Nephron progenitor cell (in vitro differentiated cells): Measurements from ENCODE around the gene FUT8.
A peak's percentile ranks its signal among the peaks of the same experiment; 100 is the strongest.

ENCODE experiments used
- DNase-seq: peaks from one replicate; pipeline ENCODE4 v3.0.0; 2021
- H3K27ac Mint-ChIP-seq: 2 replicates; pipeline ENCODE4 v1.8.0; 2021; ENCODE audit warnings: mild to moderate bottlenecking, moderate library complexity, mixed read lengths
- H3K27me3 Mint-ChIP-seq: 2 replicates; pipeline ENCODE4 v1.8.0; 2021; ENCODE audit warnings: mild to moderate bottlenecking, low read depth, mixed read lengths; ENCODE audit not compliant: poor library complexity
- H3K36me3 Mint-ChIP-seq: 2 replicates; pipeline ENCODE4 v1.8.0; 2021; ENCODE audit warnings: low read depth, mixed read lengths
- H3K4me1 Mint-ChIP-seq: 2 replicates; pipeline ENCODE4 v1.8.0; 2021; ENCODE audit warnings: mixed read lengths
- H3K4me3 Mint-ChIP-seq: 2 replicates; pipeline ENCODE4 v1.8.0; 2021; ENCODE audit warnings: mild to moderate bottlenecking, moderate library complexity, mixed read lengths
- H3K9me3 Mint-ChIP-seq: 2 replicates; pipeline ENCODE4 v1.8.0; 2021; ENCODE audit warnings: mild to moderate bottlenecking, moderate library complexity, mixed read lengths
- TF ChIP-seq, protein P1 (sequence below): fragments of 200-600 bp; sonication (generic); IDR thresholded peaks from 2 replicates; pipeline ENCODE4 v1.5.0; 2021; ENCODE audit warnings: antibody characterized with exemption

FUT8 gene

DNA sequence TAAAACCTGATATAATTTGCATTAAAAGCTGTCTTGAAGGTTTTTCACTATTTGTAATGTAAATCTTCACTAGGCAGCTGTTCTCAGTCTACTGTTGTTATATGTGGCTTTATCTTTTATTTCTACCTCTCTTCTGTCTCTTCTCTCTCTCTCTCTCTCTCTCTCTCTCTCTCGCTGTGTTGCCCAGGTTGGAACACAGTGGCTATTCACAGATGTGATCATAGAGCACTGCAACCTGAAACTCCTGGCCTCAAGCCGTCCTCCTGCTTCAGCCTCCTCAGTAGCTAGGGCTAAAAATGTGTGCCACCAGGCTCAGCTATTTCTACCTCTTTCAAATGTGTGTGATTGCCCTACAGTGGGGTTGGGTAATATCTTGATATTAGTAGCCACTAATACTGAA lies 21.1 kb downstream of the FUT8 start:
- H3K4me3 Mint-ChIP-seq: no peak overlapping the region
- peak overlapping the region; percentile 9 for H3K27ac Mint-ChIP-seq
- H3K9me3 Mint-ChIP-seq: peaks cover 13% of the 10 kb centered on the region
- peaks cover 17% of the 10 kb centered on the region for H3K4me1 Mint-ChIP-seq
- TF ChIP-seq, protein P1, sequence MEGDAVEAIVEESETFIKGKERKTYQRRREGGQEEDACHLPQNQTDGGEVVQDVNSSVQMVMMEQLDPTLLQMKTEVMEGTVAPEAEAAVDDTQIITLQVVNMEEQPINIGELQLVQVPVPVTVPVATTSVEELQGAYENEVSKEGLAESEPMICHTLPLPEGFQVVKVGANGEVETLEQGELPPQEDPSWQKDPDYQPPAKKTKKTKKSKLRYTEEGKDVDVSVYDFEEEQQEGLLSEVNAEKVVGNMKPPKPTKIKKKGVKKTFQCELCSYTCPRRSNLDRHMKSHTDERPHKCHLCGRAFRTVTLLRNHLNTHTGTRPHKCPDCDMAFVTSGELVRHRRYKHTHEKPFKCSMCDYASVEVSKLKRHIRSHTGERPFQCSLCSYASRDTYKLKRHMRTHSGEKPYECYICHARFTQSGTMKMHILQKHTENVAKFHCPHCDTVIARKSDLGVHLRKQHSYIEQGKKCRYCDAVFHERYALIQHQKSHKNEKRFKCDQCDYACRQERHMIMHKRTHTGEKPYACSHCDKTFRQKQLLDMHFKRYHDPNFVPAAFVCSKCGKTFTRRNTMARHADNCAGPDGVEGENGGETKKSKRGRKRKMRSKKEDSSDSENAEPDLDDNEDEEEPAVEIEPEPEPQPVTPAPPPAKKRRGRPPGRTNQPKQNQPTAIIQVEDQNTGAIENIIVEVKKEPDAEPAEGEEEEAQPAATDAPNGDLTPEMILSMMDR: no peak
- H3K27me3 Mint-ChIP-seq: no peaks in the 10 kb centered on the region
- DNase-seq: no peak
- H3K36me3 Mint-ChIP-seq: peaks cover 9% of the 10 kb centered on the region

DNA sequence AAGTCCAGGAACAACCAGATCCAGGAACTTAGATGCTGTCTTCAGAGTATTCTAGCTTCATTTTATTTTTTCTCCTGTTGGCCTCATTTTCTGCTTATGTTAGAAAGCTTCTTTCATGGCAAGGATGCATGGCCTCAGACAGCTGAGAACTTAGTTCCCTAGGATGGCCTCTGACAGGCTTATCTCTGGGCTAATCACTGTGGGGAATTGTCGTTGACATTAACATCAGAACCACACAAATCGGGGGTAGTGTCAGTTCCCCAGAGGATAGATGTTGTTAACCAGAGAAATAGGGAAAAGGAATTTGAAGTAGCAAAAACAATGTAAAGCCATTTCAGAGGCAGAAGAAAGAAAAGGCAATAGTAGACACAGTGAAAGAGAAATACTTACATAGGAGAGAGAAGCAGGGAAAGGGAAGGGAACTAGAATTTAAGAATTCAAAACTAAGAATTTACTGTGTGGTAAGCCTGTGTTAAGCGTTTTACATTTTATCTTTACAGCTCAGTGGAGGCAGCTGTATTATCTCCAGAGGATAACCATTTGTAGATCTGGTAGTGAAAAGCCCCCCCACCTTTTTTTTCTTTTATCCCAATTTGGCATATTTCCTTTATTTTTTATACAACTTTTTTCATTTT lies 21.8 kb downstream of the FUT8 start:
- peaks cover 17% of the 10 kb centered on the region for H3K4me1 Mint-ChIP-seq
- TF ChIP-seq, protein P1: no peak
- H3K27me3 Mint-ChIP-seq: no peaks in the 10 kb centered on the region
- H3K36me3 Mint-ChIP-seq: peaks cover 9% of the 10 kb centered on the region
- DNase-seq: no peak
- peaks cover 13% of the 10 kb centered on the region for H3K9me3 Mint-ChIP-seq
- H3K27ac Mint-ChIP-seq: peak overlapping the region; percentile 29
- no peak overlapping the region for H3K4me3 Mint-ChIP-seq

DNA sequence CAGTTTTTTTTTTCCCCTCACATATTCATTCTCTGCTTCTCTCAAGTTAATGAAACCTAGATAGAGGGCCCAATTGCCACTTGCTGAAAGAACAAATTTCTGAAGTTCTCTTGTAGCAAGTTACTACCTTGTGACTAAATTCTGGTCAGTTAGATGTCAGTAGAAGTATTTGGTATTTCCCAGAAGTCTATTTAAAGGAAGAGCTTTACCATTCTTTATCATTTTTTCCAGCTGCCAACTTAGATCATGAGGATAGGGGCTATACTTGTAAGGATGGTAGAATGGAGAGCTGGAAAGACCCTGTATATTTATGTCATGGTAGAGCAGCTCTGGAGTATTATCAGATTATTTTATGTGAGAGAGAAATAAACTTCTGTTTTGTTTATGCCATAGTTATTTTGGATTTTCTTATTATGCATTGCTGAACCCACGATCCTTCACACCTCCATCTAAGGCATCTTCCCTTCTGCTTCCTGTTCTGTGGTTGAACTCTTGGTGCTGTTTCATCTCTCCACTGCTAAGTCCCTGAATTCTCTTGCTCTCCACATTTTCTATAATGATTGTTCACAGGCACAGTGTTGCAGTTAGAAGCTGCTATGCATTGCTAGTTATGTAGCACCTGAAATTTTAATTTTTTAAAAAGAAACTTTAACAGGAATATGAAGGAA lies 25.9 kb downstream of the FUT8 start:
- Mint-ChIP-seq H3K36me3 (peaks cover 9% of the 10 kb centered on the region), H3K27ac (peak overlapping the region; percentile 67)
- DNase-seq: no peak

DNA sequence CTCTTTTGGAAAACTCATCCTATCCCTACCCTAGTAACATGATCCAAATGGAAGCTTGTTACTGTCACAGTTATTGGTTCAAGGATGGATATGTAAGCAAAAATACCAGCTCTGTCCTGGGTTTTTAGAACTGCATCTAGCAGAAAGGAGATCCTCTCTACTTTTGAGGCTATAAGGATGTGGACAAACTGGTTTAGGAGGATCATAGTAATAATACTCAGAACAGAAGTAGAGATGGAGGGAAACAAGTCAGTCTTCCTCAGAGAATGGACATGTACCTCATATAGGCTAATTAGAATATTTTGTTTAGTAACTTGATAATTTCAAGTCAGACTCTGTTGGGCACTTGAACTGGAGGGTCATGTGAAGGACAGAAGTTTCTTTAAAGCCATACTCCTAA lies 26.6 kb downstream of the FUT8 start:
- DNase-seq: no peak
- Mint-ChIP-seq H3K4me1 (peaks cover 9% of the 10 kb centered on the region), H3K27ac (no peak overlapping the region), H3K4me3 (no peak overlapping the region), H3K9me3 (peaks cover 13% of the 10 kb centered on the region), H3K27me3 (no peaks in the 10 kb centered on the region), H3K36me3 (peaks cover 11% of the 10 kb centered on the region)
- TF ChIP-seq, protein P1: no peak

More for the DNA sequence above, 25.9 kb downstream of the FUT8 start:
- Mint-ChIP-seq H3K9me3 (peaks cover 13% of the 10 kb centered on the region), H3K4me1 (peaks cover 17% of the 10 kb centered on the region), H3K4me3 (no peak overlapping the region), H3K27me3 (no peaks in the 10 kb centered on the region)
- TF ChIP-seq, protein P1: no peak

DNA sequence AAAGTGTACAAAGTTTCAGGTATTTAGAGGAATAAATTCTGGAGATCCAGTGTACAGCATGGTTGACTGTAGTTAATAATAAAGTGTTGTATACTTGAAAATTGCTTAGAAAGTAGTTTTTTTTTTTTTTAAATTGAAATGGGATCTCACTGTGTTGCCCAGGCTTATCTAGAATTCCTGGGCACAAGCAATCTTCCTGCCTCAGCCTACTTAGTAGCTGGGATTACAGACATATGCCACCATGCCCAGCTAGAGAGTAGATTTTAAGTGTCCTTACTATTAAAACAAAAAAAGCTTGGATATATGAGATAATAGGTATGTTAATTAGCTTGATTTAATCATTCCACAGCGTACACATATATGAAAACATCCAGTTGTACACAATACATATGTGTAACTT lies 27.7 kb downstream of the FUT8 start:
- TF ChIP-seq, protein P1: no peak
- no peak overlapping the region for H3K4me3 Mint-ChIP-seq
- no peaks in the 10 kb centered on the region for H3K27me3 Mint-ChIP-seq
- no peak overlapping the region for H3K27ac Mint-ChIP-seq
- H3K4me1 Mint-ChIP-seq: no peaks in the 10 kb centered on the region
- peaks cover 17% of the 10 kb centered on the region for H3K36me3 Mint-ChIP-seq
- peaks cover 15% of the 10 kb centered on the region for H3K9me3 Mint-ChIP-seq
- DNase-seq: no peak

DNA sequence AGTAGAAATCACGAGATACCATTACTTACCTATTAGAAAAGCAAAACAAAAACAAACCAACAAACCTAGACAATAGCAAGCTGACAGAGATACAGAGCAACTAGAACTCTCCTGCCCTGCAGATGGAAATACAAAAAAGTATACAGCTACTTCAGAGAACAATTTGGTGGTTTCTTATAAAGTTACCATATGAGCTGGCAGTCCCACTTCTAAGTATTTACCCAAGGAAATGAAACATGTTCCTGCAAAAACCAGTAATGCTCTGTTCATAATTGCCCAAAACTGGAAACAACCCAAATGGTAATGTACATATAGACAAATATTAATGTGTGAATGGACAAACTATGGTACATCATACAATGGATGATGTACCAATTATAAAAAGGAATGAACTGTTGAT lies 31.7 kb downstream of the FUT8 start:
- Mint-ChIP-seq H3K36me3 (peaks cover 9% of the 10 kb centered on the region), H3K4me3 (no peak overlapping the region), H3K4me1 (no peaks in the 10 kb centered on the region), H3K27me3 (peaks cover 3% of the 10 kb centered on the region), H3K27ac (no peak overlapping the region), H3K9me3 (peaks cover 6% of the 10 kb centered on the region)
- TF ChIP-seq, protein P1: no peak
- DNase-seq: no peak
